HK-2 (cell line): ENCODE results near the gene KCNQ1.

Source experiments
- DNase-seq: peaks from one replicate; pipeline ENCODE4 v3.0.0-alpha.2; 2018; ENCODE audit not compliant: unreplicated experiment

Gene KCNQ1

GRCh38 chr11:2805388-2806056 lies 360.7 kb downstream of the KCNQ1 start:
- no peak for DNase-seq

GRCh38 chr11:2806351-2807024 lies 361.7 kb downstream of the KCNQ1 start:
- no peak for DNase-seq

GRCh38 chr11:2807025-2807681 lies 362.3 kb downstream of the KCNQ1 start:
- DNase-seq = no peak

- DNase-seq = no peak
Measured at GRCh38 chr11:2807801-2808241, 363.0 kb downstream of the KCNQ1 start.

GRCh38 chr11:2808850-2809846 lies 364.3 kb downstream of the KCNQ1 start:
- DNase-seq = no peak

GRCh38 chr11:2809854-2810253 lies 365.0 kb downstream of the KCNQ1 start:
- DNase-seq = no peak

- no peak for DNase-seq
Measured at GRCh38 chr11:2810411-2811205, 365.8 kb downstream of the KCNQ1 start.

GRCh38 chr11:2811206-2812091 lies 366.6 kb downstream of the KCNQ1 start:
- DNase-seq = no peak

- DNase-seq = no peak
Measured at GRCh38 chr11:2812371-2812991, 367.7 kb downstream of the KCNQ1 start.

- DNase-seq = no peak
Measured at GRCh38 chr11:2813141-2813908, 368.5 kb downstream of the KCNQ1 start.

- no peak for DNase-seq
Measured at GRCh38 chr11:2813968-2814367, 369.2 kb downstream of the KCNQ1 start.

GRCh38 chr11:2814751-2815150 lies 369.9 kb downstream of the KCNQ1 start:
- no peak for DNase-seq

GRCh38 chr11:2815762-2816496 lies 371.1 kb downstream of the KCNQ1 start:
- DNase-seq = no peak

- DNase-seq = no peak
Measured at GRCh38 chr11:2816523-2816922, 371.7 kb downstream of the KCNQ1 start.

- DNase-seq = no peak
Measured at GRCh38 chr11:2816941-2817421, 372.2 kb downstream of the KCNQ1 start.

- no peak for DNase-seq
Measured at GRCh38 chr11:2817431-2817830, 372.6 kb downstream of the KCNQ1 start.

GRCh38 chr11:2818021-2818420 lies 373.2 kb downstream of the KCNQ1 start:
- no peak for DNase-seq

GRCh38 chr11:2818503-2818902 lies 373.7 kb downstream of the KCNQ1 start:
- no peak for DNase-seq
